ENCODE results near the gene KNSTRN.

The KNSTRN gene

GRCh38 chr15:40367371-40367685, 15.2 kb upstream of the KNSTRN start:
- no peak for DNase-seq

GRCh38 chr15:40367686-40368611, 14.6 kb upstream of the KNSTRN start:
- DNase-seq = peak; percentile 63

DNA sequence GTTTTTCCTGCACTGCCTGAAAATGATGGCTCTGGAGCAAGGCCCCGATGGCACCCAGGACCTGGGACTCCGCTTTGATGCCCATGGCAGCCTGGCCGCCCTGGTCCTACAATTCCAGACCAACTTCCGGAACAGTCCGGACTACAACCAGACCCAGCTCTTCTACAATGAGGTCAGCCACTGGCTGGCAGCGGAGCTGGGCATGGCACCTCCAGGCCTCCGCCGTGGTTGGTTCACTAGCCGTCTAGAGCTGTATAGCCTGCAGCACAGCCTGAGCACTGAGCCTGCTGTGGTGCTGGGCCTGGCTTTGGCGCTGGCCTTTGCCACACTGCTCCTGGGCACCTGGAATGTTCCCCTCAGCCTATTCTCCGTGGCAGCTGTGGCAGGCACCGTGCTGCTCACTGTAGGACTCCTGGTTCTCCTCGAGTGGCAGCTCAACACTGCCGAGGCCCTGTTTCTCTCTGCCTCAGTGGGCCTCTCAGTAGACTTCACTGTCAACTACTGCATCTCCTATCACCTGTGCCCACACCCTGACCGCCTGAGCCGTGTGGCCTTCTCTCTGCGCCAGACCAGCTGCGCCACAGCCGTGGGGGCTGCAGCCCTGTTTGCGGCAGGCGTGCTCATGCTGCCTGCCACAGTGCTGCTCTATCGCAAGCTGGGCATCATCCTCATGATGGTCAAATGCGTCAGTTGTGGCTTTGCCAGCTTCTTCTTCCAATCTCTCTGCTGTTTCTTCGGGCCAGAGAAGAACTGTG, 13.6 kb upstream of the KNSTRN start:
- no peak for DNase-seq

- DNase-seq = no peak
Measured at GRCh38 chr15:40369474-40369869, 13.0 kb upstream of the KNSTRN start.

GRCh38 chr15:40369971-40370370, 12.6 kb upstream of the KNSTRN start:
- no peak for DNase-seq

GRCh38 chr15:40372981-40373380, 9.5 kb upstream of the KNSTRN start:
- no peak for DNase-seq

- DNase-seq = no peak
Measured at GRCh38 chr15:40377606-40378005, 4.9 kb upstream of the KNSTRN start.

DNA sequence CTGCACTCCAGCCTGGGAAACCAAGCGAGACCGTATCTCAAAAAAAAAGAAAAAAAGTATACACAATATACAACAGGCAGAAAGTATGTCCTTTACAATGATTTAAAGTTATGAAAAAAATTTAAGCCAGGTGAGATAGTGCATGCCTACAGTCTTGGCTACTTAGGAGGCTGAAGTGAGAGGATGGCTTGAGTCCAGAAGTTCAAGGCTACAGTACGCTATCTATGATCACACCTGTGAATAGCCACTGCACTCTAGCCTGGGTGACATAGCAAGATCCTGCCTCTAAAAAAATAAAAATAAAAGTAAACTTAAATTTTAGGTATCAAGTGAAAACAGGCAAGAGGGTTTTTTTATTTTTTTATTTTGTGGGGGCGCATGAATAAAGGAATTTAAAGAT, 3.1 kb upstream of the KNSTRN start:
- DNase-seq = no peak

GRCh38 chr15:40379853-40380252, 2.7 kb upstream of the KNSTRN start:
- DNase-seq = no peak

GRCh38 chr15:40380636-40381035, 1.9 kb upstream of the KNSTRN start:
- no peak for DNase-seq

DNA sequence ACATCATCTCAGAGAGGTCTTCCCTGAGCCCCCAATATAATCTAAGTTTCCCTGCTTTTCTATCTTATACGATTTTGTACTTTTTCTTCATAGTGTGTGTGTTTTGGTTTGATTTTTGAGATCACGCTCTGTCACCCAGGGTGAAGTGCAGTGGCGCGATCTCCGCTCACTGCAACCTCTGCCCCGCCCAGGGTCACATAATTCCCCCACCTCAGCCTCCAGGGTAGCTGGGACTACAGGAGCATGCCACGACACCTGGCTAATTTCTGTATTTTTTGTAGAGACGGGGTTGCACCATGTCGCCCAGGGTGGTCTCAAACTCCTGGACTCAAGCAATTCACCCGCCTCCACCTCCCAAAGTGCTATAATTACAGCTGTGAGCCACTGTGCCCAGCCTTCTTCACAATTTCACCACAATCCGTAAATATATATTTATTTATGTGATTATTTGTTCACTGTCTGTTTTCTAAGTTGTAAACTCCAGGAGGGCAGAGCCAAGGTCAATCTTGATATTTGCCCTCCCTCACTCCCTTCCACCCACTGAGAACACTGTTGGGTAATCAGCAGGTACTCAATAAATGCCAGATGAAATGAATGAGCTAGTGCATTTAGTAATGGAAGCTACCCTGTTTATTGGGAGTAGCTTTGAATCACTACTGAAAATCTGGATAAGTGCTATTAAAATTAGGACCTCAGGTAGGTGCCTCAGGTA, 547 bp upstream of the KNSTRN start:
- no peak for DNase-seq

DNA sequence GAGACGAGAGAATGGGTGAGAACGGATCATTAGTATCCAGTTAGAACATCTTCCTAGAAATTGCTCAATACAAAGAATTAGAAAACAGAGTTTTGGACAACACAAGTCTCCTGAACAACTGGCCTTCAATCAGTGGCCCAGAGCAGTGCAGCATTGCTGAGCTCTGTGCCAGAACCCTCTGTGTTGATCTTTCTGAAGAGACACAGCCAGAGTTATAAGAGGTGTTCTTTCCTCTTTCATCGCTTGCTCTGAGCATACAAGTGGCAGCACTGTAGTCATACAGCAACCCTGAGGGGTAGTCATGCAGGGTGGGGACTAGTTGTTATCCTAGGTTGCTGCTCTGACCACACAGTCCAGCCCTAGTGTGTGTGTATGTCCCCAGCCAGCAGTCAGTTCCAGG, 4.0 kb downstream of the KNSTRN start:
- DNase-seq = no peak

- no peak for DNase-seq
Measured at GRCh38 chr15:40388941-40389823, 6.7 kb downstream of the KNSTRN start.

DNA sequence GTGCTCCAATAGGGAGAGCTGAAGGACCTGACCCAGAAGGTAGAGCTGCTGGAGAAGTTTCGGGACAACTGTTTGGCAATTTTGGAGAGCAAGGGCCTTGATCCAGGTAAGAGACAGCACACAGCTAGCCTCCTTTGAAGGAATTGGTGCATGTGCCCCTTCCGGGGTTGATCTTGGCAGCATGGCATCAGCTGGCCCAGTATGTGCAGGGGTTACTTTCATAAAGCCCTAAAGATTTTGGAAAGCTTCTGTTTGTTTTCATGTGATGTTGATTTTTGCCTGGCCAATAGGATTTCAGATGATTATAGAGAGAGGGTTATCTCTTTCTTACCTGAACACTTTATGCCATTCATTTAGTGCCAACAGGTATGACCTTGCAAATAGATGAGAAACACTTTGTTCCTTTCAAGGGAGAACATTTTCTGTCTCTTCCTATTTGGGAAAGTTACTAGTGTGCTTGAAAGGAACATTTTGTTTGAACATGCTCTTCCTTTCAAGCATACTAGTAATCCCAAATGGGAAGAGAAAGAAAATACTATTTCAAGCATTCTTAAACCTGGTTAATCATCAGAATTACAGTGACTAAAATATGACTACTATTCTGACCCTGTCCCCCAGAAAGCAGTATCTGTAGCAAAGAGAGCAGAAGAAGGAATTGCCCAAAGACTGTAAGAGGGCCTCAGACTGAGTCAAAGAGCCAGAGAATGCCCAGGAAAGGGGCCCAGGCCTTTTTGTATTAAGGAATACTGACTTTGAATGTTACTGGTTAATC, 7.5 kb downstream of the KNSTRN start:
- no peak for DNase-seq

DNA sequence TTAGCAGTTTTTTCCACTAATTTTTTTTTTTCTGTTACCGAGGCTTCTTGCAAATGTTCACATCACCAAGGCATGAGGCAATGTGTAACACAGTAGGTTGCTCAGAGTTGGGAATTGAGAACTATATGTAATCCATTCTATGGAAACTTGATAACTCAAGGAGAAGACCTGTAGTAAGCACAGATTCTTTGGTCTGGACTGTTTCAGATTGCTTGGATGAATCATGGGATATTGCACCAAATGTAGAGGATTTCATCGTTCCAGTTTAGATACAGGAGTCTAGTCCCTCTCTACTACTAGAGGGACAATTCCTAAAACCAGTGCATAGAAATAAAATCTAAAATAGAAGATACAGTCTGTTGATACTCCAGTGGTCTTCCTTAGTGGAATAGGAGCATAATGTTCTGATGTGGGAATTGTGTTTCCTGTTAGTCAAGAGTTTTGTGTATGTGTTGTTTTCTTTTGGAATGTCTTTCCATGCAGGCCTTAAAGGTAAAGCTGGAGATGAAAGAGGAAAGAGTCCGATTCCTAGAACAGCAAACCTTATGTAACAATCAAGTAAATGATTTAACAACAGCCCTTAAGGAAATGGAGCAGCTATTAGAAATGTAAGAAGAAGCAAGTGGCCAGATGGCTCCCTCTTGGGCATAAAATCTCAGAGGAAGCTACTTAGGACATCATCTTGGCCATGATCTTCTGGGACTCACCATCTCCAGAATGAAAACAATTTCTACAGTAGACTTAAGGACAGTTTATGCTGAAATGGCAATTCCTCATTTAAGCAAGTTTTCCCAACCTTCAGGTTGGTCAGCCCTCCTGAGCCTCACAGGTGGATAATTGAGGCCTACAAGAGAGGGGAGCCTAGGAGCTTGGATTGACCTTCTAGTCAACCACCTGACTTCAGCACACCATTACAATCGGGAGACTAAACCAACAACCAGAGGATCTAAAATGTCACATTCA, 10.7 kb downstream of the KNSTRN start:
- no peak for DNase-seq

DNA sequence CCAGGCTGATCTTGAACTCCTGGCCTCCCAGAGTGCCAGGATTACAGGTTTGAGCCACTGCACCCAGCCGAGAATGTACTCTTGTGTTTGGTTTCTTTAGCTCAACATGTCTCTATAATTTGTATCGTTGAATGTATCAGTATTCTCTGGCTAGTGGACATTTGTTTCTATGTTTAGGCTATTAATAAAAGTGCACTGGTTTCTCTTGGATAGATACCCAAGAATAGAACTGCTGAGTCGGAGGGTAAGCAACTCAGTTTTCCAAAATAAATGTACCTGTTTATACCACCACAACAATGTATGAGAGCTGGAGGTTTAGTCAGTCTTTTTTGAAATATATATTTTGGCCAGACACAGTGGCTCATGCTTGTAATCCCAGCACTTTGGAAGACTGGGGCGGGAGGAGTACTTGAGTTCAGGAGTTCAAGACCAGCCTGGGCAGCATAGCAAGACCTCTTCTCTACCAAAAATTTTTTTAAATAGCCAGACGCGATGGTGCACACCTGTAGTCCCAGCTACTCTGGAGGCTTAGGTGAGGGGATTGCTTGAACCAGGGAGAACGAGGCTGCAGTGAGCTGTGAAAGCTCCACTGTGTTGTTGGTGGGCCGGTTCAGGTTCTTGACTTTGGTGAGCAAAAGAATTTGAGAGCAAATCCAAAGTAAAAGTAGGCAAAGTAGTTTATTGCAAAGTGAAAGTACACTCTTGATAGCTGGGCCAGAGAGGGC, 15.3 kb downstream of the KNSTRN start:
- DNase-seq = no peak

DNA sequence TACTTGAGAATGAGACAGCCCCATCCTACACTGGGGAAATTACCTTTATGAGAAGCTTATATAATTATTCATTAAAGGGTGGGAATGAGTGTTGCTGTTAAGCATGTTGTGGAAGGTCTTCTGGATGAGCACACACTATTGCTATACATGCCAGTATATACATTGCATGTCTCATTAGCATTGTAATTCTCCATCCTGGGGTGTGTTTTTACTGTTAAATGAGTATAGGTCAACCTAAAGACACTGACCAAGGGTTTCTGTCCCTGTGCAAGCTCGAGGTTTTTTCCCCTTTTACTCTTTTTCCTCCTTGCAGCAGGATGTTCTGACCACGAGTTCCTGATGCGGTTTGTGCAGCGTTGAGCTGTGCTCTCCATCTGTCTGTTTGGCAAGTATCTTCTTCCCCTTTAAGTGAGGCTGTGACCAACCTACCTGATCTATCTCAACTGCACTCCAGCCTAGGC, 15.9 kb downstream of the KNSTRN start:
- no peak for DNase-seq

DNA sequence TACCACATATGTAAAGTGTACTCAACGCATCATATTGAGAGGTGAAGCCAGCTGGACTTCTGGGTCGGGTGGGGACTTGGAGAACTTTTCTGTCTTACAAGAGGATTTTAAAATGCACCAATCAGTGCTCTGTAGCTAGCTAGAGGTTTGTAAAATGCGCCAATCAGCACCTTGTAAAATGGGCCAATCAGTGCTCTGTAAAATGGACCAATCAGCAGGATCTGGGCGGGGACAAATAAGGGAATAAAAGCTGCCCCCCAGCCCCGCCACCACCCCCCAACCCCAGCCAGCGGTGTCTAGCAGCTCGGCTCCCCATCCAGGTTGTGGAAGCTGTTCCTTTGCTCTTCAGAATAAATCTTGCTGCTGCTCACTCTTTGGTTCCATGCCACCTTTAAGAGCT, 16.8 kb downstream of the KNSTRN start:
- DNase-seq = no peak

GRCh38 chr15:40405501-40406381, 23.2 kb downstream of the KNSTRN start, which contains the start of gene IVD:
IVD (plus strand) TSS chr15:40405795; CDS start chr15:40405828, 33 bp downstream.
- DNase-seq = peak; percentile 95
